VCaP (cell line): ENCODE data around the gene ZPR1.

Source experiments
- H3K27ac ChIP-seq: fragments of 450-650 bp; 2 replicates; pipeline ENCODE4 v1.5.1; 2017
- TF ChIP-seq, protein P1 (sequence below): fragments of 450-650 bp; conservative IDR thresholded peaks from 2 replicates; pipeline ENCODE4 v1.5.1; 2017; ENCODE audit warnings: mild to moderate bottlenecking, moderate library complexity

The ZPR1 gene

DNA sequence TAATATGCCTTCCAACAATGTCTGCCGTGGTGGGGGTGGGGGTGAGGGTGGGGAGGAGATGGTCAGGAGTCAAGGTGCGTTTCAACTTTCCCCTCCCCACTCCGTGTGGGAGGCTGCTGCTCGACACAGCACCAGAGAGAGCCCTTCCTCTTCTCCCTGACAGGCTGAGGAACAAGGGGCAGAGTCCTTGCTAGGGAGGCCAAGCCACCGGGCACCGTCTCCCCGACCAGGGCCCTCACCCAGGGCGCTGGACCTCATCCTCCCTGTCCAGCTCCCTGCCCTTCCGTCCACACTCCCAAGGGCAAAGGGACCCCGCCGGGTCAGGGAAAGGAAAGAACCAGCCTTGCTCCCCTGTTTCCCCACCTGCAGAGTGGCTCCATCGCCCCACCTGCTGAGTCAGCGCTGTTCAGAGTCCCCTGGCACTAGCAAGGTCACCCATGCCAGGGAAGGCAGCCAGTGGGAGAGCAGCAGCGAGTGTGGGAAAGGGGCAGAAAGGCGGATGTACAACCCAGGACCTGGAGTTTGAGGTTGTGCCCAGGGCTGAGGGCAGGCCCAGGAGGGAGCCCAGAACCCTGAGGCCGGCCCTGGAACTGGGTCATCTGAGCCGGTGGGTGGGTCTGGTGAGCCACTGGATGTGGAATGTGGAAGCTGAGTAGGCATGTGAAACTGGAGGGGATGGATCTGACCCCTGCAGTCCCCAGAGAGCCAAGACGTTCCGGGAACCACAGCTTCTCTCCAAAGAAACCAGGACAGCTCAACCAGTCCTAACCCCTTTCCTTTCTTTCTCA, 62.2 kb downstream of the ZPR1 start:
- TF ChIP-seq, protein P1, sequence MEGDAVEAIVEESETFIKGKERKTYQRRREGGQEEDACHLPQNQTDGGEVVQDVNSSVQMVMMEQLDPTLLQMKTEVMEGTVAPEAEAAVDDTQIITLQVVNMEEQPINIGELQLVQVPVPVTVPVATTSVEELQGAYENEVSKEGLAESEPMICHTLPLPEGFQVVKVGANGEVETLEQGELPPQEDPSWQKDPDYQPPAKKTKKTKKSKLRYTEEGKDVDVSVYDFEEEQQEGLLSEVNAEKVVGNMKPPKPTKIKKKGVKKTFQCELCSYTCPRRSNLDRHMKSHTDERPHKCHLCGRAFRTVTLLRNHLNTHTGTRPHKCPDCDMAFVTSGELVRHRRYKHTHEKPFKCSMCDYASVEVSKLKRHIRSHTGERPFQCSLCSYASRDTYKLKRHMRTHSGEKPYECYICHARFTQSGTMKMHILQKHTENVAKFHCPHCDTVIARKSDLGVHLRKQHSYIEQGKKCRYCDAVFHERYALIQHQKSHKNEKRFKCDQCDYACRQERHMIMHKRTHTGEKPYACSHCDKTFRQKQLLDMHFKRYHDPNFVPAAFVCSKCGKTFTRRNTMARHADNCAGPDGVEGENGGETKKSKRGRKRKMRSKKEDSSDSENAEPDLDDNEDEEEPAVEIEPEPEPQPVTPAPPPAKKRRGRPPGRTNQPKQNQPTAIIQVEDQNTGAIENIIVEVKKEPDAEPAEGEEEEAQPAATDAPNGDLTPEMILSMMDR, result no peak
- H3K27ac ChIP-seq, result no peak overlapping the region

DNA sequence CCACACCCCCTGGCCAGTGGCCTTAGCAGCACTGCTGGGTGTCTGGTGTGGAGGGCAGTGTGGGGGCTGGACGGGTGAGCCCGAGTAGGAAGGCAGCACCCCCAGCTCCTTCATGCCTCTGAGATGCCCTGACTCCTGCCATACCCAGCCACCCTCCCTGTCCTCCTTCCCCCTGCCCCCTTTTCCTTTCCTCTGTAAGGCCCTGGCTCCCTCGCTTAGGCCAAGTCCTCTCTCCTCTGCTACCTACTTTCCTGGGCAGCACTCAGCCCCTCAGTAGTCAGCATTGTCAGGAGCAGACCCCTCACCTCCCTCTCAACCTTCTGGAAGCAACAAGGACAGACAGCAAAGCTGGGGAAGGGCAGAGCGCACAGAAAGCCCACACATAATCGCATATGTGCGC, 63.0 kb downstream of the ZPR1 start:
- H3K27ac ChIP-seq, result no peak overlapping the region
- TF ChIP-seq, protein P1, result no peak
